H1 (cell line): ENCODE results near the gene CLCN3. TPM values are rescaled to one million over a fixed set of nuclear protein-coding genes. Genes with fewer than 3 reads are reported as not detected.
"Not testable (repeated sequence)": the region's sequence is repeated elsewhere in the genome, so short reads cannot be mapped to it uniquely, and the experiment has no call there.

Source experiments
- CTCF ChIA-PET: fragments of 300-600 bp; sonication (Branson Sonifier 250); formaldehyde crosslinking; loops from one replicate; lab custom pipeline; 2021; ENCODE audit not compliant: partially characterized antibody; lab: Charles Lee
- POLR2A ChIA-PET: fragments of 300-600 bp; sonication (Branson Sonifier 250); formaldehyde crosslinking; loops from one replicate; lab custom pipeline; 2021; ENCODE audit warnings: inconsistent platforms; ENCODE audit not compliant: partially characterized antibody; lab: Charles Lee
- DNase-seq, 2 experiments: peaks; one replicate each; pipeline versions ENCODE4 v3.0.0 to v3.0.0-alpha.2; 2010 to 2022; ENCODE audit warnings: low spot score in 2 of 2, low read depth in 1 of 2, mixed read lengths in 1 of 2
- FAIRE-seq: peaks from 2 replicates; lab custom pipeline; 2011; peaks lifted over from hg19 to GRCh38; lab: Jason Lieb, UNC
- H2AFZ ChIP-seq: 2 replicates; pipeline ENCODE4 v1.8.1; 2012; ENCODE audit warnings: low read length, inconsistent platforms
- H2AK5ac ChIP-seq: 2 replicates; pipeline ENCODE4 v1.6.1; 2013; ENCODE audit warnings: low read depth, low read length
- H2BK120ac ChIP-seq: replicated peaks from 2 replicates; pipeline ENCODE3; 2013; ENCODE audit warnings: low read depth, low read length, inconsistent platforms
- H2BK12ac ChIP-seq: 2 replicates; pipeline ENCODE4 v1.6.1; 2013; ENCODE audit warnings: low read depth, low read length
- H2BK15ac ChIP-seq: 2 replicates; pipeline ENCODE4 v1.6.1; 2013; ENCODE audit warnings: low read length
- H2BK20ac ChIP-seq: 2 replicates; pipeline ENCODE4 v1.6.1; 2013; ENCODE audit warnings: low read length
- H2BK5ac ChIP-seq: 2 replicates; pipeline ENCODE4 v1.6.1; 2013; ENCODE audit warnings: low read depth, low read length
- H3K14ac ChIP-seq: 2 replicates; pipeline ENCODE4 v1.6.1; 2013; ENCODE audit warnings: inconsistent platforms; ENCODE audit not compliant: insufficient read length
- H3K18ac ChIP-seq: 2 replicates; pipeline ENCODE4 v1.6.1; 2013; ENCODE audit warnings: low read length; ENCODE audit errors: extremely low read depth
- H3K23ac ChIP-seq: 2 replicates; pipeline ENCODE4 v1.6.1; 2013; ENCODE audit warnings: inconsistent platforms; ENCODE audit not compliant: insufficient read length
- H3K23me2 ChIP-seq: 2 replicates; pipeline ENCODE4 v1.6.1; 2013; ENCODE audit warnings: low read depth, low read length
- H3K27ac ChIP-seq: 2 replicates; pipeline ENCODE4 v1.6.1; 2011; ENCODE audit warnings: low read depth, low read length, inconsistent platforms
- H3K27me3 ChIP-seq, 4 experiments: replicated peaks in 1 of 4; 1 replicate in 1 of 4; 2 replicates in 3 of 4; pipeline versions ENCODE4 v1.6.1 to v1.8.1; 2011 to 2013; ENCODE audit warnings: low read length in 3 of 4, mild to moderate bottlenecking in 3 of 4, inconsistent platforms in 2 of 4, mixed read lengths in 2 of 4, moderate library complexity in 1 of 4; ENCODE audit not compliant: control insufficient read depth in 3 of 4, insufficient read depth in 3 of 4; ENCODE audit errors: extremely low read depth in 1 of 4
- H3K36me3 ChIP-seq, 4 experiments: 2 replicates each; pipeline versions ENCODE4 v1.6.1 to v1.8.1; 2011 to 2013; ENCODE audit warnings: mild to moderate bottlenecking in 4 of 4, low read length in 3 of 4, moderate library complexity in 2 of 4, control low read depth in 1 of 4, inconsistent platforms in 1 of 4; ENCODE audit not compliant: insufficient read depth in 4 of 4, control insufficient read depth in 2 of 4
- H3K4ac ChIP-seq: replicated peaks from 2 replicates; pipeline ENCODE3; 2013; ENCODE audit warnings: low read length, low read depth, mixed read lengths, inconsistent platforms; ENCODE audit not compliant: insufficient read length
- H3K4me1 ChIP-seq, 4 experiments: replicated peaks in 1 of 4; 1 replicate in 1 of 4; 2 replicates in 3 of 4; pipeline versions ENCODE4 v1.6.1 to v1.8.1; 2011 to 2013; ENCODE audit warnings: low read length in 3 of 4, inconsistent platforms in 2 of 4, mixed read lengths in 1 of 4; ENCODE audit not compliant: insufficient read depth in 4 of 4, control insufficient read depth in 3 of 4
- H3K4me2 ChIP-seq, 2 experiments: 2 replicates each; pipeline versions ENCODE4 v1.6.1 to v1.8.1; 2011 to 2013; ENCODE audit warnings: low read depth in 2 of 2, low read length in 2 of 2, control low read depth in 1 of 2, inconsistent platforms in 1 of 2, mild to moderate bottlenecking in 1 of 2; ENCODE audit not compliant: insufficient read depth in 1 of 2
- H3K4me3 ChIP-seq, 4 experiments: fragments of 200-600, 300-600 bp in 1 of 4; sonication (generic), shearing (Covaris generic), sonication (Bioruptor Twin) in 1 of 4; 2 replicates each; pipeline versions ENCODE4 v1.5.1 to v1.8.1; 2011 to 2016; ENCODE audit warnings: low read length in 4 of 4, low read depth in 3 of 4, control low read depth in 2 of 4, inconsistent platforms in 2 of 4, mild to moderate bottlenecking in 2 of 4, mixed read lengths in 1 of 4, moderate library complexity in 1 of 4; ENCODE audit not compliant: insufficient read depth in 2 of 4; ENCODE audit errors: extremely low read depth in 1 of 4
- H3K56ac ChIP-seq: replicated peaks from 2 replicates; pipeline ENCODE3; 2013; ENCODE audit warnings: low read depth, mild to moderate bottlenecking, mixed read lengths, low read length, inconsistent platforms; ENCODE audit not compliant: insufficient read length
- H3K79me1 ChIP-seq: 2 replicates; pipeline ENCODE4 v1.6.1; 2013; ENCODE audit warnings: low read depth, low read length, control low read depth
- H3K79me2 ChIP-seq, 2 experiments: 2 replicates each; pipeline versions ENCODE4 v1.6.1 to v1.8.1; 2012 to 2013; ENCODE audit warnings: low read length in 2 of 2, mild to moderate bottlenecking in 2 of 2, inconsistent platforms in 1 of 2; ENCODE audit not compliant: insufficient read depth in 2 of 2, control insufficient read depth in 1 of 2
- H3K9ac ChIP-seq, 4 experiments: replicated peaks in 1 of 4; 1 replicate in 1 of 4; 2 replicates in 3 of 4; pipeline versions ENCODE4 v1.6.1 to v1.8.1; 2011 to 2013; ENCODE audit warnings: low read depth in 3 of 4, low read length in 3 of 4, control low read depth in 2 of 4, mild to moderate bottlenecking in 2 of 4, moderate library complexity in 2 of 4, inconsistent platforms in 1 of 4; ENCODE audit errors: extremely low read depth in 1 of 4
- H3K9me3 ChIP-seq, 2 experiments: 2 replicates each; pipeline versions ENCODE4 v1.6.1 to v1.8.1; 2012 to 2013; ENCODE audit warnings: mild to moderate bottlenecking in 2 of 2, moderate library complexity in 2 of 2, control low read depth in 1 of 2, inconsistent platforms in 1 of 2, low read depth in 1 of 2, low read length in 1 of 2, mixed read lengths in 1 of 2; ENCODE audit not compliant: insufficient read depth in 2 of 2
- H4K20me1 ChIP-seq, 2 experiments: replicated peaks in 1 of 2; 2 replicates each; pipeline versions ENCODE3 to v1.8.1; 2011 to 2013; ENCODE audit warnings: inconsistent platforms in 2 of 2, low read length in 2 of 2, mild to moderate bottlenecking in 1 of 2; ENCODE audit not compliant: insufficient read depth in 2 of 2, control insufficient read depth in 1 of 2
- H4K5ac ChIP-seq: 2 replicates; pipeline ENCODE4 v1.6.1; 2013; ENCODE audit warnings: low read length, low read depth, mixed read lengths, inconsistent platforms; ENCODE audit not compliant: insufficient read length
- H4K8ac ChIP-seq: 2 replicates; pipeline ENCODE4 v1.8.0; 2013; ENCODE audit warnings: mild to moderate bottlenecking, moderate library complexity, low read length, inconsistent platforms; ENCODE audit not compliant: insufficient read depth; ENCODE audit errors: extremely low read depth
- H4K91ac ChIP-seq: replicated peaks from 2 replicates; pipeline ENCODE3; 2013; ENCODE audit warnings: low read length, mixed read lengths, inconsistent platforms; ENCODE audit not compliant: insufficient read length
- WGBS, 2 experiments: shearing (Covaris generic) in 1 of 2; methylation state at CpG; one replicate each; pipeline versions ENCODE4 v1.1.6 to v1.1.7; 2013 to 2015; ENCODE audit warnings: low lambda C conversion rate in 2 of 2, mixed read lengths in 2 of 2, inconsistent platforms in 1 of 2, low coverage in 1 of 2, missing lambda C conversion rate in 1 of 2; ENCODE audit not compliant: insufficient replicate concordance in 2 of 2, insufficient coverage in 1 of 2, insufficient read length in 1 of 2; ENCODE audit errors: extremely low coverage in 1 of 2, missing lambda C conversion rate in 1 of 2; 5-methylcytosine and 5-hydroxymethylcytosine counted together
- polyA plus RNA-seq, 7 experiments: library from polyadenylated mRNA; depleted of rRNA in 3 of 7; stranded (reverse) in 5 of 7; unstranded in 2 of 7; fragments of >200 nt in 5 of 7; fragments of 200-250 nt in 2 of 7; gene quantifications; 1 replicate in 5 of 7; 2 replicates in 1 of 7; 4 replicates in 1 of 7; pipeline versions ENCODE4 v1.2.1 to v1.2.3, GENCODE V29; 2011 to 2013; ENCODE audit warnings: missing spikeins in 2 of 7, mixed read lengths in 2 of 7
- total RNA-seq: library from RNA; stranded (reverse); fragmentation: NEBNext Ultra II Directional; extraction: Animal tissue kit (Norgen Biotek cat#: 25700); gene quantifications from 2 replicates; pipeline ENCODE4 v1.2.1, GENCODE V29; 2021

CLCN3 gene
- total and polyA plus RNA-seq, 2 of the 8 experiments (the other 6 are each of a cell fraction or from before 2014, with no cell fraction given): 8.8 to 32.8 TPM

- H3K9ac ChIP-seq, H3K23ac ChIP-seq, H2BK120ac ChIP-seq, H4K8ac ChIP-seq, H3K14ac ChIP-seq, H3K4me2 ChIP-seq, H2BK15ac ChIP-seq, H2AFZ ChIP-seq, POLR2A ChIA-PET, H3K79me1 ChIP-seq, FAIRE-seq, H3K27me3 ChIP-seq, CTCF ChIA-PET, DNase-seq, H2BK5ac ChIP-seq, H3K4me3 ChIP-seq, H3K36me3 ChIP-seq, H3K18ac ChIP-seq, H3K4ac ChIP-seq, H4K20me1 ChIP-seq, H2AK5ac ChIP-seq, H4K5ac ChIP-seq, H2BK20ac ChIP-seq, H4K91ac ChIP-seq, H3K4me1 ChIP-seq, H2BK12ac ChIP-seq, H3K79me2 ChIP-seq, H3K56ac ChIP-seq, H3K27ac ChIP-seq, H3K23me2 ChIP-seq: not testable (repeated sequence)
- WGBS, 2 experiments: 94% methylated on average over 1 of the region's 2 CpGs; no CpG with 5 or more reads in 1 of the 2 experiments
- peaks cover 2 to 11% of the 10 kb centered on the region in 2 experiments; a peak in 1 of 4 replicates for H3K9me3 ChIP-seq
These were observed 58.1 kb downstream of the CLCN3 start for GRCh38 chr4:169678486-169678885.

DNA sequence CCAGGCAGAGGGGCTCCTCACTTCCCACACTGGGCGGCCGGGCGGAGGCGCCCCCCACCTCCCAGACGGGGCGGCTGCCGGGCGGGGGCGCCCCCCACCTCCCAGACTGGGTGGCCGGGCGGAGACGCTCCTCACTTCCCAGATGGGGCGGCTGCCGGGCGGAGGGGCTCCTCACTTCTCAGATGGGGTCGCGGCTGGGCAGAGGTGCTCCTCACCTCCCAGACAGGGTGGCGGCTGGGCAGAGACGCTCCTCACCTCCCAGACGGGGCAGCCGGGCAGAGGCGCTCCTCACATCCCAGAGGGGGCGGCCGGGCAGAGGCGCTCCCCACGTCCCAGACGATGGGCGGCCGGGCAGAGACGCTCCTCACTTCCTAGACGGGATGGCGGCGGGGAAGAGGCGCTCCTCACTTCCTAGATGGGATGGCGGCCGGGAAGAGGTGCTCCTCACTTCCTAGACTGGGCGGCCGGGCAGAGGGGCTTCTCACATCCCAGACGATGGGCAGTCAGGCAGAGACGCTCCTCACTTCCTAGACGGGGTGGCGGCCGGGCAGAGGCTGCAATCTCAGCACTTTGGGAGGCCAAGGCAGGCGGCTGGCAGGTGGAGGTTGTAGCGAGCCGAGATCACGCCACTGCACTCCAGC, 58.7 kb downstream of the CLCN3 start:
- H3K27ac ChIP-seq, H3K18ac ChIP-seq, H3K56ac ChIP-seq, H4K20me1 ChIP-seq, H3K4me1 ChIP-seq, H3K23me2 ChIP-seq, H2AK5ac ChIP-seq, H3K23ac ChIP-seq, H3K79me2 ChIP-seq, H3K36me3 ChIP-seq, H3K4me3 ChIP-seq, H4K91ac ChIP-seq, H3K4ac ChIP-seq, H3K4me2 ChIP-seq, H3K9ac ChIP-seq, H3K79me1 ChIP-seq, POLR2A ChIA-PET, H4K8ac ChIP-seq, H2BK15ac ChIP-seq, DNase-seq, H2BK20ac ChIP-seq, H3K14ac ChIP-seq, H2BK120ac ChIP-seq, CTCF ChIA-PET, H2AFZ ChIP-seq, H4K5ac ChIP-seq, FAIRE-seq, H2BK12ac ChIP-seq, H3K27me3 ChIP-seq, H2BK5ac ChIP-seq: not testable (repeated sequence)
- 99% methylated on average over 16 of the region's 47 CpGs; no CpG with 5 or more reads in 1 of the 2 experiments for WGBS, 2 experiments
- peaks cover 2 to 11% of the 10 kb centered on the region in 2 experiments; a peak in 1 of 4 replicates for H3K9me3 ChIP-seq
